HPDE6-E6E7 (cell line): ENCODE results near the gene KCTD17.

Source experiments
- DNase-seq: peaks from one replicate; pipeline ENCODE4 v3.0.0; 2011; ENCODE audit warnings: missing footprints; ENCODE audit errors: extremely low spot score

The KCTD17 gene

GRCh38 chr22:37021041-37021440 lies 30.5 kb upstream of the KCTD17 start:
- DNase-seq = no peak

GRCh38 chr22:37021710-37022482 lies 29.6 kb upstream of the KCTD17 start:
- DNase-seq = no peak

GRCh38 chr22:37022483-37023337 lies 28.8 kb upstream of the KCTD17 start:
- DNase-seq = no peak

- no peak for DNase-seq
Observed at GRCh38 chr22:37023743-37024338, 27.7 kb upstream of the KCTD17 start.

- DNase-seq = no peak
Observed at GRCh38 chr22:37024339-37025157, 27.0 kb upstream of the KCTD17 start.

GRCh38 chr22:37025500-37026070 lies 26.0 kb upstream of the KCTD17 start:
- DNase-seq = no peak

GRCh38 chr22:37026325-37026724 lies 25.2 kb upstream of the KCTD17 start:
- DNase-seq = no peak

- DNase-seq = no peak
Observed at GRCh38 chr22:37027556-37027955, 24.0 kb upstream of the KCTD17 start.

GRCh38 chr22:37028692-37029674 lies 22.6 kb upstream of the KCTD17 start:
- no peak for DNase-seq

GRCh38 chr22:37030560-37031281 lies 20.8 kb upstream of the KCTD17 start:
- DNase-seq = no peak

GRCh38 chr22:37032134-37032534 lies 19.4 kb upstream of the KCTD17 start:
- no peak for DNase-seq

- DNase-seq = peak; percentile 69
Observed at GRCh38 chr22:37032535-37033460, 18.7 kb upstream of the KCTD17 start.

GRCh38 chr22:37033605-37034430 lies 17.7 kb upstream of the KCTD17 start:
- DNase-seq = no peak

- DNase-seq = no peak
Observed at GRCh38 chr22:37036655-37037377, 14.7 kb upstream of the KCTD17 start.

GRCh38 chr22:37037669-37038068 lies 13.9 kb upstream of the KCTD17 start:
- no peak for DNase-seq

GRCh38 chr22:37039466-37039865 lies 12.1 kb upstream of the KCTD17 start:
- DNase-seq = no peak
